Neural cell (in vitro differentiated cells): ENCODE results near the gene ANKS1B. TPM values are rescaled to one million over a fixed set of nuclear protein-coding genes. Genes with fewer than 3 reads are reported as not detected.

Experiments
- H2AFZ ChIP-seq: fragments of 200-600, 300-800 bp; sonication (generic), shearing (Covaris generic); 2 replicates; pipeline ENCODE4 v1.6.0; 2014; ENCODE audit warnings: low read depth, mild to moderate bottlenecking, antibody characterized with exemption, low read length, moderate library complexity
- H3F3A ChIP-seq: fragments of 200-600 bp; shearing (Covaris generic); 2 replicates; pipeline ENCODE4 v1.6.1; 2016; ENCODE audit warnings: mild to moderate bottlenecking, moderate library complexity, mixed read lengths, antibody characterized with exemption, low read length; ENCODE audit not compliant: insufficient read depth, poor library complexity, severe bottlenecking
- H3K27ac ChIP-seq: fragments of 200-600, 300-800 bp; sonication (generic), shearing (Covaris generic); 2 replicates; pipeline ENCODE4 v1.5.1; 2014; ENCODE audit warnings: mild to moderate bottlenecking, low read length, moderate library complexity
- H3K27me3 ChIP-seq: fragments of 300-800, 200-600 bp; sonication (generic), shearing (Covaris generic); 2 replicates; pipeline ENCODE4 v1.6.0; 2014; ENCODE audit warnings: mild to moderate bottlenecking, low read depth, low read length, moderate library complexity; ENCODE audit not compliant: insufficient read depth
- H3K36me3 ChIP-seq: fragments of 300-800, 200-600 bp; sonication (generic), shearing (Covaris generic); 2 replicates; pipeline ENCODE4 v1.5.1; 2014; ENCODE audit warnings: mild to moderate bottlenecking, antibody characterized with exemption, low read length, moderate library complexity; ENCODE audit not compliant: insufficient read depth
- H3K4me2 ChIP-seq: fragments of 300-800, 200-600 bp; sonication (generic), shearing (Covaris generic); 2 replicates; pipeline ENCODE4 v1.6.0; 2014; ENCODE audit warnings: mild to moderate bottlenecking, low read length
- H3K4me3 ChIP-seq: fragments of 300-800, 200-600 bp; sonication (generic), shearing (Covaris generic); 2 replicates; pipeline ENCODE4 v1.5.1; 2014; ENCODE audit warnings: mild to moderate bottlenecking, low read length, moderate library complexity
- H3K79me2 ChIP-seq: fragments of 200-600 bp; shearing (Covaris generic); replicated peaks from 2 replicates; pipeline ENCODE4 v1.6.0; 2014; ENCODE audit warnings: mild to moderate bottlenecking, low read length, moderate library complexity; ENCODE audit not compliant: insufficient read depth
- H3K9ac ChIP-seq: fragments of 300-800, 200-600 bp; sonication (generic), shearing (Covaris generic); 2 replicates; pipeline ENCODE4 v1.6.1; 2016; ENCODE audit warnings: mild to moderate bottlenecking, low read length, mixed read lengths
- H3K9me2 ChIP-seq: fragments of 200-600 bp; shearing (Covaris generic); 2 replicates; pipeline ENCODE4 v1.6.1; 2016; ENCODE audit warnings: mild to moderate bottlenecking, low read length, mixed read lengths; ENCODE audit not compliant: insufficient read depth
- H3K9me3 ChIP-seq: fragments of 200-600, 300-800 bp; sonication (generic), shearing (Covaris generic); 2 replicates; pipeline ENCODE4 v1.6.1; 2016; ENCODE audit warnings: mild to moderate bottlenecking, mixed run types, low read length, moderate library complexity, mixed read lengths
- H4K20me1 ChIP-seq: fragments of 200-600 bp; shearing (Covaris generic); 2 replicates; pipeline ENCODE4 v1.6.1; 2016; ENCODE audit warnings: mild to moderate bottlenecking, mixed run types; ENCODE audit not compliant: insufficient read depth
- EP300 ChIP-seq: fragments of 450-650 bp; conservative IDR thresholded peaks from 2 replicates; pipeline ENCODE4 v1.6.1; 2014; ENCODE audit warnings: antibody characterized with exemption, mild to moderate bottlenecking, moderate library complexity; ENCODE audit not compliant: poor library complexity, severe bottlenecking
- EZH2 ChIP-seq: fragments of 200-600, 300-800 bp; shearing (Covaris generic), sonication (generic); IDR thresholded peaks from 2 replicates; pipeline ENCODE4 v1.6.1; 2014; ENCODE audit warnings: antibody characterized with exemption, low read length, borderline replicate concordance, mild to moderate bottlenecking; ENCODE audit not compliant: insufficient read depth, poor library complexity, severe bottlenecking
- MXI1 ChIP-seq: fragments of 450-650 bp; conservative IDR thresholded peaks from 2 replicates; pipeline ENCODE4 v1.6.1; 2014; ENCODE audit warnings: antibody characterized with exemption, mild to moderate bottlenecking; ENCODE audit not compliant: poor library complexity, severe bottlenecking
- POLR2AphosphoS5 ChIP-seq: IDR thresholded peaks from 2 replicates; pipeline ENCODE4 v1.6.1; 2012
- RAD21 ChIP-seq: fragments of 450-650 bp; conservative IDR thresholded peaks from 2 replicates; pipeline ENCODE4 v1.6.1; 2014; ENCODE audit warnings: antibody characterized with exemption, mild to moderate bottlenecking, moderate library complexity
- SMC3 ChIP-seq: fragments of 450-650 bp; conservative IDR thresholded peaks from 2 replicates; pipeline ENCODE4 v1.6.1; 2014; ENCODE audit warnings: antibody characterized with exemption, mild to moderate bottlenecking, moderate library complexity; ENCODE audit not compliant: poor library complexity
- TAF1 ChIP-seq: IDR thresholded peaks from 2 replicates; pipeline ENCODE4 v1.6.1; 2012; ENCODE audit warnings: low read depth
- polyA plus RNA-seq: library from polyadenylated mRNA; depleted of rRNA; stranded (reverse); fragments of >200 nt; gene quantifications from 2 replicates; pipeline ENCODE4 v1.2.3, GENCODE V29; 2014
- TF ChIP-seq, protein P1 (sequence below): IDR thresholded peaks from 2 replicates; pipeline ENCODE4 v1.6.1; 2012; ENCODE audit warnings: borderline replicate concordance
- TF ChIP-seq, protein P2 (sequence below): fragments of 450-650 bp; IDR thresholded peaks from 2 replicates; pipeline ENCODE4 v1.5.1; 2014; ENCODE audit warnings: antibody characterized with exemption, mild to moderate bottlenecking, moderate library complexity; ENCODE audit not compliant: poor library complexity, severe bottlenecking

Gene ANKS1B
- polyA plus RNA-seq, 1 donor from 2014 or later = 65.6 TPM

DNA sequence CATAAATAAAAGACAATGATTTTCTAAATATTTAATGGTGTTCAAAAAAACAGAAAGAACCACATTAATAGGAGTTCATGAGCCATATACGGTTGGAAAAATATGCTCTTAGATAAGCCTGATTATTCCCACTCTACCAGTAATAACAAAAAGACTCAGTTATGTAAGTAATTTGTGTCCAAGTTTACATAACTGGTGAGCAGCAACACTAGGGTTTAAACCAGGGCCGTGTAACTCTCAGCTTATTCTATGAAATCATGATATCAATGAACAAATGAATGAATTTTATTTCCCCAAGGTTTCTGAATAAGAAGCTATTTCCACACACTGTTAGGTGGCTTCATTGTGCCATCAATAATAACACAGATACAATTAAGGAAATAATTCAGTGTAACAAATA, 238.8 kb downstream of the ANKS1B start:
- Histone ChIP-seq H3K9ac (no peak overlapping the region), H3K36me3 (no peaks in the 10 kb centered on the region), H3K9me3 (no peaks in the 10 kb centered on the region), H3K4me2 (no peak overlapping the region), H3K79me2 (no peaks in the 10 kb centered on the region), H3K27ac (no peak overlapping the region), H3K9me2 (no peaks in the 10 kb centered on the region), H3F3A (no peaks in the 10 kb centered on the region), H3K27me3 (no peaks in the 10 kb centered on the region), H3K4me3 (no peak overlapping the region), H4K20me1 (no peaks in the 10 kb centered on the region), H2AFZ (no peak overlapping the region)
- no peak for TF ChIP-seq RAD21
- no peak for TF ChIP-seq MXI1
- no peak for TF ChIP-seq EP300
- TF ChIP-seq, protein P1, sequence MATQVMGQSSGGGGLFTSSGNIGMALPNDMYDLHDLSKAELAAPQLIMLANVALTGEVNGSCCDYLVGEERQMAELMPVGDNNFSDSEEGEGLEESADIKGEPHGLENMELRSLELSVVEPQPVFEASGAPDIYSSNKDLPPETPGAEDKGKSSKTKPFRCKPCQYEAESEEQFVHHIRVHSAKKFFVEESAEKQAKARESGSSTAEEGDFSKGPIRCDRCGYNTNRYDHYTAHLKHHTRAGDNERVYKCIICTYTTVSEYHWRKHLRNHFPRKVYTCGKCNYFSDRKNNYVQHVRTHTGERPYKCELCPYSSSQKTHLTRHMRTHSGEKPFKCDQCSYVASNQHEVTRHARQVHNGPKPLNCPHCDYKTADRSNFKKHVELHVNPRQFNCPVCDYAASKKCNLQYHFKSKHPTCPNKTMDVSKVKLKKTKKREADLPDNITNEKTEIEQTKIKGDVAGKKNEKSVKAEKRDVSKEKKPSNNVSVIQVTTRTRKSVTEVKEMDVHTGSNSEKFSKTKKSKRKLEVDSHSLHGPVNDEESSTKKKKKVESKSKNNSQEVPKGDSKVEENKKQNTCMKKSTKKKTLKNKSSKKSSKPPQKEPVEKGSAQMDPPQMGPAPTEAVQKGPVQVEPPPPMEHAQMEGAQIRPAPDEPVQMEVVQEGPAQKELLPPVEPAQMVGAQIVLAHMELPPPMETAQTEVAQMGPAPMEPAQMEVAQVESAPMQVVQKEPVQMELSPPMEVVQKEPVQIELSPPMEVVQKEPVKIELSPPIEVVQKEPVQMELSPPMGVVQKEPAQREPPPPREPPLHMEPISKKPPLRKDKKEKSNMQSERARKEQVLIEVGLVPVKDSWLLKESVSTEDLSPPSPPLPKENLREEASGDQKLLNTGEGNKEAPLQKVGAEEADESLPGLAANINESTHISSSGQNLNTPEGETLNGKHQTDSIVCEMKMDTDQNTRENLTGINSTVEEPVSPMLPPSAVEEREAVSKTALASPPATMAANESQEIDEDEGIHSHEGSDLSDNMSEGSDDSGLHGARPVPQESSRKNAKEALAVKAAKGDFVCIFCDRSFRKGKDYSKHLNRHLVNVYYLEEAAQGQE = no peak
- no peak for TF ChIP-seq POLR2AphosphoS5
- TF ChIP-seq SMC3 = no peak
- no peak for TF ChIP-seq TAF1
- TF ChIP-seq, protein P2, sequence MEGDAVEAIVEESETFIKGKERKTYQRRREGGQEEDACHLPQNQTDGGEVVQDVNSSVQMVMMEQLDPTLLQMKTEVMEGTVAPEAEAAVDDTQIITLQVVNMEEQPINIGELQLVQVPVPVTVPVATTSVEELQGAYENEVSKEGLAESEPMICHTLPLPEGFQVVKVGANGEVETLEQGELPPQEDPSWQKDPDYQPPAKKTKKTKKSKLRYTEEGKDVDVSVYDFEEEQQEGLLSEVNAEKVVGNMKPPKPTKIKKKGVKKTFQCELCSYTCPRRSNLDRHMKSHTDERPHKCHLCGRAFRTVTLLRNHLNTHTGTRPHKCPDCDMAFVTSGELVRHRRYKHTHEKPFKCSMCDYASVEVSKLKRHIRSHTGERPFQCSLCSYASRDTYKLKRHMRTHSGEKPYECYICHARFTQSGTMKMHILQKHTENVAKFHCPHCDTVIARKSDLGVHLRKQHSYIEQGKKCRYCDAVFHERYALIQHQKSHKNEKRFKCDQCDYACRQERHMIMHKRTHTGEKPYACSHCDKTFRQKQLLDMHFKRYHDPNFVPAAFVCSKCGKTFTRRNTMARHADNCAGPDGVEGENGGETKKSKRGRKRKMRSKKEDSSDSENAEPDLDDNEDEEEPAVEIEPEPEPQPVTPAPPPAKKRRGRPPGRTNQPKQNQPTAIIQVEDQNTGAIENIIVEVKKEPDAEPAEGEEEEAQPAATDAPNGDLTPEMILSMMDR = no peak
- no peak for TF ChIP-seq EZH2

DNA sequence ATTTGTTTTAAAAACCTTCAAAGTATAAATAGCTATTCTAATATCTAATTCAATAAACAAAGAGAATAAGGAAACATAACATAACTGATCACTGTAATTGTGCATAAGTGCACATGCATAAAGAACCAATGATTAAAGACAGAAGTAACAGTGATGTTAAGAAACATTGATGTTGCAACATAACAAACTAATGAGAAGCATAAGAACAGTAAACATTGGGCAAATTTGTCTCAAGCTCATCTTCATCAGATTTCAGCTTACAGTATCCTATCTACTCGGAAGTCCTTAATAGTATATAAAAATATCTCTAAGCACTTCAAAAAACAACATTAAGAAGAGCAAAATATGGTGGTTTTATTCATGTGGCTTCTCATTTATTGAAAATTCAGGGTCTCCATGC, 239.6 kb downstream of the ANKS1B start:
- no peak overlapping the region for H2AFZ ChIP-seq
- H3K9me3 ChIP-seq = no peaks in the 10 kb centered on the region
- no peaks in the 10 kb centered on the region for H4K20me1 ChIP-seq
- H3K9ac ChIP-seq = no peak overlapping the region
- no peak overlapping the region for H3K27ac ChIP-seq
- no peaks in the 10 kb centered on the region for H3K79me2 ChIP-seq
- no peaks in the 10 kb centered on the region for H3K27me3 ChIP-seq
- no peak for TF ChIP-seq SMC3
- TF ChIP-seq TAF1 = no peak
- TF ChIP-seq, protein P1 = no peak
- no peak for TF ChIP-seq EZH2
- TF ChIP-seq MXI1 = no peak
- TF ChIP-seq, protein P2 = no peak
- TF ChIP-seq EP300 = no peak
- no peak for TF ChIP-seq RAD21
- TF ChIP-seq POLR2AphosphoS5 = no peak
- no peak overlapping the region for H3K4me2 ChIP-seq
- no peak overlapping the region for H3K4me3 ChIP-seq
- H3F3A ChIP-seq = no peaks in the 10 kb centered on the region
- no peaks in the 10 kb centered on the region for H3K9me2 ChIP-seq
- no peaks in the 10 kb centered on the region for H3K36me3 ChIP-seq
